Panc1 (cell line): Measurements from ENCODE around the gene ISYNA1. TPM values are rescaled to one million over a fixed set of nuclear protein-coding genes. Genes with fewer than 3 reads are reported as not detected.
A peak's percentile ranks its signal among the peaks of the same experiment; 100 is the strongest.

ENCODE experiments used
- ATAC-seq: fragments of 200-7000 bp; cut with Tn5 transposase; 2 replicates; pipeline ENCODE4 v1.9.1; 2020; ENCODE audit warnings: mild to moderate bottlenecking, moderate library complexity
- Bru-seq: library from RNA; stranded (reverse); fragments of 400-500 nt; gene quantifications from one replicate; lab custom pipeline; 2021; lab: Mats Ljungman, UMichigan
- BruChase-seq, 2 experiments: library from RNA; stranded (reverse); fragments of 400-500 nt; gene quantifications; one replicate each; lab custom pipeline; 2021; lab: Mats Ljungman, UMichigan
- BruUV-seq: library from RNA; stranded (reverse); fragments of 400-500 nt; replicated peaks from 2 replicates; lab custom pipeline; 2021; lab: Mats Ljungman, UMichigan
- CTCF ChIA-PET: fragments of 300-600 bp; sonication (Branson Sonifier 250); formaldehyde crosslinking; loops from one replicate; lab custom pipeline; 2022; ENCODE audit warnings: antibody characterized with exemption; lab: Charles Lee
- POLR2A ChIA-PET: fragments of 300-600 bp; sonication (Branson Sonifier 250); formaldehyde crosslinking; loops from one replicate; lab custom pipeline; 2022; ENCODE audit warnings: antibody characterized with exemption; lab: Charles Lee
- DNase-seq: peaks from one replicate; pipeline ENCODE4 v3.0.0-alpha.2; 2010; ENCODE audit warnings: low read depth, low spot score
- H3K27ac ChIP-seq: 2 replicates; pipeline ENCODE4 v1.5.1; 2011; ENCODE audit warnings: mild to moderate bottlenecking, low read length, inconsistent platforms
- H3K27me3 ChIP-seq: fragments of 200-500 bp; sonication (Bioruptor generic); 2 replicates; pipeline ENCODE4 v1.6.0; 2014; ENCODE audit warnings: low read length, inconsistent platforms; ENCODE audit not compliant: control insufficient read depth, insufficient read depth
- H3K36me3 ChIP-seq: fragments of 200-500 bp; sonication (Bioruptor generic); 2 replicates; pipeline ENCODE4 v1.5.1; 2014; ENCODE audit warnings: inconsistent platforms, mild to moderate bottlenecking, low read length, moderate library complexity; ENCODE audit not compliant: control insufficient read depth, insufficient read depth
- H3K4me1 ChIP-seq: 2 replicates; pipeline ENCODE4 v1.5.1; 2011; ENCODE audit warnings: inconsistent platforms, mild to moderate bottlenecking, low read length, moderate library complexity; ENCODE audit not compliant: control insufficient read depth, insufficient read depth
- H3K4me3 ChIP-seq, 2 experiments: 2 replicates each; pipeline ENCODE4 v1.5.1; 2011 to 2012; ENCODE audit warnings: low read depth in 2 of 2, low read length in 2 of 2, mild to moderate bottlenecking in 2 of 2, inconsistent platforms in 1 of 2, moderate library complexity in 1 of 2
- H3K9me3 ChIP-seq: fragments of 200-500 bp; sonication (Bioruptor generic); 2 replicates; pipeline ENCODE4 v1.5.1; 2014; ENCODE audit warnings: low read depth, mild to moderate bottlenecking, inconsistent platforms, low read length, moderate library complexity; ENCODE audit not compliant: control insufficient read depth, insufficient read depth
- CTCF ChIP-seq: fragments of 450-650 bp; IDR thresholded peaks from 2 replicates; pipeline ENCODE4 v1.5.1; 2017; ENCODE audit warnings: mild to moderate bottlenecking
- POLR2AphosphoS5 ChIP-seq: IDR thresholded peaks from 2 replicates; pipeline ENCODE4 v1.6.1; 2012; ENCODE audit warnings: mild to moderate bottlenecking, low read depth, low read length, moderate library complexity
- REST ChIP-seq, 2 experiments: IDR thresholded peaks; 2 replicates each; pipeline ENCODE4 v1.6.1; 2011 to 2012; ENCODE audit warnings: low read depth in 2 of 2, control low read depth in 1 of 2, low read length in 1 of 2, mild to moderate bottlenecking in 1 of 2, moderate library complexity in 1 of 2; ENCODE audit not compliant: insufficient read depth in 1 of 2
- SIN3A ChIP-seq: IDR thresholded peaks from 2 replicates; pipeline ENCODE4 v1.6.1; 2012; ENCODE audit warnings: low read depth, mild to moderate bottlenecking, low read length, moderate library complexity, borderline replicate concordance; ENCODE audit not compliant: insufficient read depth
- TCF7L2 ChIP-seq: IDR thresholded peaks from 2 replicates; pipeline ENCODE4 v1.6.1; 2011; ENCODE audit warnings: mild to moderate bottlenecking, low read depth, low read length, inconsistent platforms
- in situ Hi-C: cut with HindIII; loops from 2 replicates; pipeline ENCODE4 v1.10.0; 2016; ENCODE audit warnings: low sequenced_read_pairs, low pct_unique_long_range_greater_than_20kb
- intact Hi-C: fragments of 100-400 bp; cut with micrococcal nuclease; formaldehyde crosslinking; loops from one replicate; pipeline ENCODE4 v1.10.0; 2022; ENCODE audit not compliant: unreplicated experiment
- long read RNA-seq: library from polyadenylated mRNA; unstranded; transcript quantifications from one replicate; pipeline ENCODE4 v2.0.0, GENCODE V29; 2021; ENCODE audit not compliant: unreplicated experiment
- polyA plus RNA-seq: library from polyadenylated mRNA; unstranded; fragments of >200 nt; gene quantifications from one replicate; pipeline ENCODE4 v1.2.1, GENCODE V29; 2012; ENCODE audit warnings: missing spikeins; ENCODE audit not compliant: insufficient read length
- total RNA-seq: library from RNA; stranded (reverse); gene quantifications from one replicate; pipeline ENCODE4 v1.2.1, GENCODE V29; 2021; ENCODE audit not compliant: unreplicated experiment

Gene ISYNA1
- total RNA-seq (351 TPM), Bru-seq, nascent RNA (percentile 85 among the genes with signal in this experiment), BruChase-seq, experiment 1, labeled RNA remaining after a 2-hour chase (percentile 95 among the genes with signal in this experiment), BruChase-seq, experiment 2, labeled RNA remaining after a 6-hour chase (percentile 96 among the genes with signal in this experiment)
- polyA plus RNA-seq, result 540 TPM
- long read RNA-seq, transcript ISYNA1-201 (11 exons, 2,420 nt), result major isoform, 77 of 404 reads
- long read RNA-seq, transcript ISYNA1-203 (9 exons, 1,466 nt), result minor isoform, 5 of 404 reads
- long read RNA-seq, transcript ISYNA1-206 (8 exons, 1,691 nt), result minor isoform, 9 of 404 reads
- long read RNA-seq, transcript ISYNA1-202 (10 exons, 1,703 nt), result minor isoform, 8 of 404 reads
- long read RNA-seq, partial matches to known transcripts, result 130 of 404 reads
- long read RNA-seq, other reads (novel, unspliced or antisense), result 167 of 404 reads

- no peaks in the 10 kb centered on the region for H3K36me3 ChIP-seq
- intact Hi-C loops, result no loop called here
- ATAC-seq, result peak; percentile 22
- in situ Hi-C loops, result no loop called here
- H3K9me3 ChIP-seq, result no peaks in the 10 kb centered on the region
- ChIA-PET POLR2A (no interaction called here), CTCF (interaction anchor here (0.8 kb wide), 1 partner anchor 16 kb away, joined by 3 read pairs; no protein-coding TSS in a partner anchor)
- H3K27me3 ChIP-seq, result no peaks in the 10 kb centered on the region
- peak within 1 kb of the TSS; percentile 88 for H3K27ac ChIP-seq
- TF ChIP-seq SIN3A (no peak), CTCF (no peak), POLR2AphosphoS5 (peak; percentile 63)
- peaks cover 41% of the 10 kb centered on the region for H3K4me1 ChIP-seq
- BruUV-seq, result TSS peak; percentile 89
- H3K4me3 ChIP-seq, result peak within 1 kb of the TSS; percentile 65
- DNase-seq, result no peak
Measured at GRCh38 chr19:18437491-18438330, at the start of gene ISYNA1. Gene ISYNA1, minus strand, starts transcription at chr19:18438133. Its CDS starts 154 bp downstream, at chr19:18437979.

- CTCF ChIA-PET, result interaction anchor here (0.6 to 0.7 kb wide), 2 partner anchors 14 to 34 kb away, joined by 3 read pairs; no protein-coding TSS in a partner anchor
- no peak for ATAC-seq
- Histone ChIP-seq H3K4me3 (no peak overlapping the region), H3K27ac (no peak overlapping the region), H3K27me3 (no peaks in the 10 kb centered on the region), H3K36me3 (no peaks in the 10 kb centered on the region), H3K4me1 (peaks cover 9% of the 10 kb centered on the region), H3K9me3 (no peaks in the 10 kb centered on the region)
- no peak for TF ChIP-seq SIN3A
- no peak for TF ChIP-seq TCF7L2
- TF ChIP-seq CTCF, result no peak
- TF ChIP-seq REST (IDR thresholded peaks at IDR 0.05; ENCODE audit: insufficient read depth in 1 of 2, low read depth in 2 of 2, low read length in 1 of 2), result no peak
- TF ChIP-seq POLR2AphosphoS5, result no peak
- no peak for DNase-seq
- intact Hi-C loops (no loop called here), in situ Hi-C loops (no loop called here)
- POLR2A ChIA-PET, result no interaction called here
- BruUV-seq, result no TSS peak
Measured at GRCh38 chr19:18486746-18487145, 48.8 kb upstream of the ISYNA1 start.
